ENCODE measurements around the gene OR2W1.

The OR2W1 gene

GRCh38 chr6:29045075-29045474 is at the start of gene OR2W1:
Gene OR2W1 (minus strand): TSS chr6:29045175. CDS start chr6:29045175, 0 bp downstream.
- FAIRE-seq (no peak), DNase-seq (ENCODE audit: insufficient read length, low spot score) (no peak)
- TF ChIP-seq, protein P1, sequence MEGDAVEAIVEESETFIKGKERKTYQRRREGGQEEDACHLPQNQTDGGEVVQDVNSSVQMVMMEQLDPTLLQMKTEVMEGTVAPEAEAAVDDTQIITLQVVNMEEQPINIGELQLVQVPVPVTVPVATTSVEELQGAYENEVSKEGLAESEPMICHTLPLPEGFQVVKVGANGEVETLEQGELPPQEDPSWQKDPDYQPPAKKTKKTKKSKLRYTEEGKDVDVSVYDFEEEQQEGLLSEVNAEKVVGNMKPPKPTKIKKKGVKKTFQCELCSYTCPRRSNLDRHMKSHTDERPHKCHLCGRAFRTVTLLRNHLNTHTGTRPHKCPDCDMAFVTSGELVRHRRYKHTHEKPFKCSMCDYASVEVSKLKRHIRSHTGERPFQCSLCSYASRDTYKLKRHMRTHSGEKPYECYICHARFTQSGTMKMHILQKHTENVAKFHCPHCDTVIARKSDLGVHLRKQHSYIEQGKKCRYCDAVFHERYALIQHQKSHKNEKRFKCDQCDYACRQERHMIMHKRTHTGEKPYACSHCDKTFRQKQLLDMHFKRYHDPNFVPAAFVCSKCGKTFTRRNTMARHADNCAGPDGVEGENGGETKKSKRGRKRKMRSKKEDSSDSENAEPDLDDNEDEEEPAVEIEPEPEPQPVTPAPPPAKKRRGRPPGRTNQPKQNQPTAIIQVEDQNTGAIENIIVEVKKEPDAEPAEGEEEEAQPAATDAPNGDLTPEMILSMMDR (IDR thresholded peaks at IDR 0.05; ENCODE audit: insufficient read depth, missing control alignments) = no peak

GRCh38 chr6:29092957-29093356 is 48.0 kb upstream of the OR2W1 start:
- DNase-seq (ENCODE audit: insufficient read length, low spot score) = no peak
- no peak for FAIRE-seq
- TF ChIP-seq, protein P1 (IDR thresholded peaks at IDR 0.05; ENCODE audit: insufficient read depth, missing control alignments) = no peak

GRCh38 chr6:29087213-29087612 is 42.2 kb upstream of the OR2W1 start, which contains the start of gene OR2B3:
Gene OR2B3 (minus strand): TSS chr6:29087313. CDS start chr6:29087248, 65 bp downstream.
- TF ChIP-seq, protein P1 (IDR thresholded peaks at IDR 0.05; ENCODE audit: insufficient read depth, missing control alignments) = no peak
- FAIRE-seq = no peak
- DNase-seq (ENCODE audit: insufficient read length, low spot score) = no peak

- DNase-seq (ENCODE audit: insufficient read length, low spot score) = no peak
- no peak for FAIRE-seq
- TF ChIP-seq, protein P1 (IDR thresholded peaks at IDR 0.05; ENCODE audit: insufficient read depth, missing control alignments) = no peak
Measured at GRCh38 chr6:29082457-29082856, 37.5 kb upstream of the OR2W1 start.

DNA sequence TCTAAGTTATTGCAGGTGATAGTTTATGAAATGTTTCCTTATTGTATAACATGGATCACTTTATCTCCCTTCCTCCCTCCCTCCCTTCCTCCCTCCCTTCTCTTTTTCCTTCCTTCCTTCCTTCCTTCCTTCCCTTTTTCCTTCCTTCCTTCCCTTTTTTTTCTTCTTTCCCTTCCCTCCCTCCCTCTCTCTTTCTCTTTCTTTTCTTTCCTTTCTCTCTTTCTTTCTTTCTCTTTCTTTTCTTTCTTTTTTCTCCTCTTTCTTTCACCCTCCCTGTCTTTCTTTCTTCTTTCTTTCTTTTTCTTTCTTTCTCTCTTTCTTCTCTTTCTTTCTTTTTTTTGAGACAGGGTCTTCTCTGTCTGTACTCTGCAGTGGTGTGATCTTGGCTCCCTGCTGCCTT is 36.3 kb upstream of the OR2W1 start:
- FAIRE-seq = no peak
- DNase-seq (ENCODE audit: insufficient read length, low spot score) = no peak
- TF ChIP-seq, protein P1 (IDR thresholded peaks at IDR 0.05; ENCODE audit: insufficient read depth, missing control alignments) = no peak

DNA sequence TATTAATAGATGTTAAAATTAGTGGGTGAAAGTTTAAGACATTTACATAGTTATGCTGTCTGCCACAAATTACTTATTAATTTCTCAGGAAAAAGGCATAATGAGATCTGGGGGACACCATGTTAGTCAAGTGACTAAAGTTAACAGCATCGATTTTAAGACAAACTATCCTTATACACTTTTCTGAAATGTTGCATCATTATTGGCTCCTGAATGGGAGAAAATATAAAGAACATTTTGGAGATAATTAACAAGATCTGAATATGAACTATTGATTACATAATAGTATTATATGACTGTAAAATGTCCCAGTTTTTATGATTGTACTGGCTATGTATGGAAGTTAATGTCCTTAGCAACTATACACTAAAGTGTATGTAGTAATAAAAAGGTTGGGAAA is 34.2 kb upstream of the OR2W1 start:
- TF ChIP-seq, protein P1 (IDR thresholded peaks at IDR 0.05; ENCODE audit: insufficient read depth, missing control alignments) = no peak
- no peak for FAIRE-seq
- no peak for DNase-seq (ENCODE audit: insufficient read length, low spot score)

GRCh38 chr6:29071831-29072723 is 27.1 kb upstream of the OR2W1 start:
- TF ChIP-seq, protein P1 (IDR thresholded peaks at IDR 0.05; ENCODE audit: insufficient read depth, missing control alignments) = peak; percentile 31
- DNase-seq (ENCODE audit: insufficient read length, low spot score) = no peak
- no peak for FAIRE-seq
